Colonic mucosa (tissue), 4 donors: ENCODE data around the gene PAIP2B. TPM values are rescaled to one million over a fixed set of nuclear protein-coding genes. Genes with fewer than 3 reads are reported as not detected.
"Not testable (repeated sequence)": the region's sequence is repeated elsewhere in the genome, so short reads cannot be mapped to it uniquely, and the experiment has no call there.

Source experiments
- DNase-seq: peaks from one replicate; pipeline ENCODE4 v3.0.0-alpha.2; 2020
- H3K27ac ChIP-seq: fragments of 200-600 bp; one replicate; pipeline ENCODE4 v1.8.0; 2021
- H3K27me3 ChIP-seq: fragments of 200-600 bp; one replicate; pipeline ENCODE4 v1.8.0; 2021
- H3K36me3 ChIP-seq: fragments of 200-600 bp; one replicate; pipeline ENCODE4 v1.8.0; 2021
- H3K4me1 ChIP-seq: fragments of 200-600 bp; one replicate; pipeline ENCODE4 v1.8.0; 2021; ENCODE audit warnings: mild to moderate bottlenecking
- H3K4me3 ChIP-seq: fragments of 200-600 bp; one replicate; pipeline ENCODE4 v1.8.0; 2021
- H3K9ac ChIP-seq, 2 donors: one replicate each; pipeline ENCODE4 v1.7.0; 2013; ENCODE audit warnings: control low read depth in 2 of 2, low read depth in 2 of 2, low read length in 2 of 2
- H3K9me3 ChIP-seq: fragments of 200-600 bp; one replicate; pipeline ENCODE4 v1.8.0; 2021
- intact Hi-C: fragments of 100-400 bp; cut with DNase I; formaldehyde crosslinking; loops from one replicate; pipeline ENCODE4 v1.14.1; 2022
- total RNA-seq, 2 donors: library from RNA; stranded (reverse); fragmentation: NEBNext Ultra II Directional in 1 of 2; extraction: Animal tissue kit (Norgen Biotek cat#: 25700) in 1 of 2; gene quantifications; one replicate each; pipeline ENCODE4 v1.2.1, GENCODE V29; 2021
- TF ChIP-seq, protein P1 (sequence below): fragments of 200-600 bp; IDR thresholded peaks from one replicate; pipeline ENCODE4 v1.8.0; 2022; ENCODE audit warnings: antibody characterized with exemption, mild to moderate bottlenecking
- donor health status: healthy.
- donor health status: DM: no; HTN: no; CAD: no.
- donor health status: DM: no; HTN: no; CAD: no.

The PAIP2B gene
- total RNA-seq, 2 donors from 2014 or later, result 7.1 to 8.0 TPM

DNA sequence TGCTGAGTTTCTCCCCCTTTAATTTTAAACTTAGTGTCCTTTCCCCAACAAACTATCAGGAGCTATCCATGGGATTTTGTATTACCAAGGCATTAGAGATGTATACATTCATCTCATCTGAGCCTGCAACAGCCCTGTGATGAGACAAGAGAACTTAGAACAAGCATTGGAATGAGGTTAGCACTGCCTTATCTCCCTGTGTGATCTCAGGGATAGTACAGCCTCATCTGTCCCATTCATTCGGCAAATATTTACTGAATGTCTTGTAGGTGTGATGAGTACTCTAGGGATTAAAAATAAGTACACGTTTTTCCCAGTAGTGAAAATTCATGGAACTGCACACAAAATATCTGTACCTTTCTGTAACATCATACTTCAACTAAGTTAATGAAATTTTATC, 45.6 kb downstream of the PAIP2B start:
- TF ChIP-seq, protein P1, sequence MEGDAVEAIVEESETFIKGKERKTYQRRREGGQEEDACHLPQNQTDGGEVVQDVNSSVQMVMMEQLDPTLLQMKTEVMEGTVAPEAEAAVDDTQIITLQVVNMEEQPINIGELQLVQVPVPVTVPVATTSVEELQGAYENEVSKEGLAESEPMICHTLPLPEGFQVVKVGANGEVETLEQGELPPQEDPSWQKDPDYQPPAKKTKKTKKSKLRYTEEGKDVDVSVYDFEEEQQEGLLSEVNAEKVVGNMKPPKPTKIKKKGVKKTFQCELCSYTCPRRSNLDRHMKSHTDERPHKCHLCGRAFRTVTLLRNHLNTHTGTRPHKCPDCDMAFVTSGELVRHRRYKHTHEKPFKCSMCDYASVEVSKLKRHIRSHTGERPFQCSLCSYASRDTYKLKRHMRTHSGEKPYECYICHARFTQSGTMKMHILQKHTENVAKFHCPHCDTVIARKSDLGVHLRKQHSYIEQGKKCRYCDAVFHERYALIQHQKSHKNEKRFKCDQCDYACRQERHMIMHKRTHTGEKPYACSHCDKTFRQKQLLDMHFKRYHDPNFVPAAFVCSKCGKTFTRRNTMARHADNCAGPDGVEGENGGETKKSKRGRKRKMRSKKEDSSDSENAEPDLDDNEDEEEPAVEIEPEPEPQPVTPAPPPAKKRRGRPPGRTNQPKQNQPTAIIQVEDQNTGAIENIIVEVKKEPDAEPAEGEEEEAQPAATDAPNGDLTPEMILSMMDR, result no peak
- Histone ChIP-seq H3K36me3 (no peaks in the 10 kb centered on the region), H3K9ac (no peak overlapping the region), H3K9me3 (no peaks in the 10 kb centered on the region), H3K4me1 (no peaks in the 10 kb centered on the region), H3K27me3 (no peaks in the 10 kb centered on the region), H3K4me3 (no peak overlapping the region), H3K27ac (no peak overlapping the region)
- intact Hi-C loops, result no loop called here
- DNase-seq, result no peak

DNA sequence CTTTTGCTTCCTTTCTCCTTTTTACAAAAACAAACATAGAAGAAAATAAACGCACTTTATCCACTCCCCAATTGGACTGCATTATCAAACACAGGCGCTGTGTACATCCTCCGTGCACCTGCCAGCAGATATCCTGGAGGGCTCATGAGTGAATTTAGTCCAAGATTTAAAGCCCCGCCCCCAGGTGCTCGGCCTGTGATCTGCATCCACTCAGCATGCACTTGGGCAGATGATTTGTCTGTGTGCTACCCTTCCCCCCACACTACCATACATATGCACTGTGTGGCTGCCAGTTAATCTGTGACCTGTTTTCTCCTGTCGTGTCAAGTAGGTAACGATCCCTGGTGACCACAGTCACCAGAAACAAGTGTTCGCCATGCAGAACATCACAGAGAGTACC, 48.1 kb downstream of the PAIP2B start:
- H3K9ac ChIP-seq, H3K27me3 ChIP-seq, DNase-seq, H3K36me3 ChIP-seq, H3K4me3 ChIP-seq, intact Hi-C loops, H3K4me1 ChIP-seq, H3K9me3 ChIP-seq, H3K27ac ChIP-seq: not testable (repeated sequence)

DNA sequence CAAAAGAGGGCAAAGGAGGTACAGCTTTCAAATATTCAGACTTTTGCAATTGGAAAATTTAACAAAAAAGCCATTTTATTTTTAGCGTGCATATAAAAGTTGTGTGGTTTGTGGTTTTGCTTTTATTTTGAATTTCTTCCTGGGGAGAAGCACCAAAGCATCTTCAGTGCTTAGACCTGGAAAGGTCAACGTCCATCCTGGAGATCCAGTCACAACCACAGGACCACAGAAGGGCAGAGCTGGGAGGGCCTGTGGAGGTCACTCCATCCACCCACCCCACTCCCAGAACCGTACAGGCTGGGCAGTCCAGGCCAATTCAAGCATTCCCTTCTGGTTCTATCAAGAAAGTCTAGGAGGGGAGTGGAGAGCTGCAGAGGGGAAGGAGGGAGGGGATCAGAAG, 52.7 kb downstream of the PAIP2B start:
- intact Hi-C loops, result no loop called here
- no peaks in the 10 kb centered on the region for H3K36me3 ChIP-seq
- H3K4me1 ChIP-seq, result no peaks in the 10 kb centered on the region
- TF ChIP-seq, protein P1, result no peak
- H3K4me3 ChIP-seq, result no peak overlapping the region
- H3K9ac ChIP-seq, result no peak overlapping the region
- no peaks in the 10 kb centered on the region for H3K27me3 ChIP-seq
- no peak overlapping the region for H3K27ac ChIP-seq
- no peaks in the 10 kb centered on the region for H3K9me3 ChIP-seq
- no peak for DNase-seq

DNA sequence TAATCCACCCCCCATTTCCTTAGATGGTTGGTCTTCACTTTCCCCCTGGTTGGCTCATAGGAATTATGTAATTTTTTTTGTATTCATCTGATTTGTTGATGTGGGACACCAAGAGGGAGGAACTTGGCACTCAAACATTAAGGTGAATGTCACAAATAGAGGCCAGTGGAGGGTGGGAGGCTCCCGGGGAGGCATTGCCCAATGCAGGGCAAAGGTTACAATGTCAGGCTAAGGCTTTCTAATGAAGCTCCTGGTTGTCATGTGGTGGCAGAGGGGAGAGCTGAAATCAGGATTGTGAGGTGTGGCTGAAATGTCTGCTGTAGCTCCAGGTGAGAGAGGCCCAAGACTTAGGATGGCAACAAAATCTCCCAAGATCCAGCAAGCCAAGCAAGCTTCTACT, 53.8 kb downstream of the PAIP2B start:
- TF ChIP-seq, protein P1, result no peak

DNA sequence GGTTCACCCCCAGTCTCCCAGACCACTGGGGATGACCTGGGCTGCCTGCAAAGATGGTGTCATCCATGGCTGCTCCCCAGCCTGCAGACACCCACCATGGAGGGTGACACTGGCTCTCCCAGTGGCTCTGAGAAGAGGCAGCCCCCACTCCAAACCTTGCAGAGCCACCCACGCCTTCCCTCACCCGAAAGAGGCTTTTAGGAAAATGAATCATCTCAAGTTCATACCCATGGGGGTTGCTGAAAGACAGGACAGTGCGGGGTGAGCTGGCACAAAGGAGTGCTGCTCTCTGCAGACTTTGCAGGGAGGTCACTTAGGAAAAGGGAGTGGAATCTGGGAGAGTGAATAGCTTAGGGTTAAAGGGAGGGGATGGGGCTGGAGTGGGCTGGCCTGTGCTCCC, 60.1 kb downstream of the PAIP2B start:
- TF ChIP-seq, protein P1, result no peak
- no peak for DNase-seq
- H3K4me3 ChIP-seq, result no peak overlapping the region

More for the DNA sequence above, 53.8 kb downstream of the PAIP2B start:
- Histone ChIP-seq H3K4me1 (no peaks in the 10 kb centered on the region), H3K36me3 (no peaks in the 10 kb centered on the region), H3K27me3 (no peaks in the 10 kb centered on the region), H3K27ac (no peak overlapping the region), H3K9me3 (no peaks in the 10 kb centered on the region), H3K9ac (no peak overlapping the region), H3K4me3 (no peak overlapping the region)
- intact Hi-C loops, result no loop called here
- DNase-seq, result no peak

DNA sequence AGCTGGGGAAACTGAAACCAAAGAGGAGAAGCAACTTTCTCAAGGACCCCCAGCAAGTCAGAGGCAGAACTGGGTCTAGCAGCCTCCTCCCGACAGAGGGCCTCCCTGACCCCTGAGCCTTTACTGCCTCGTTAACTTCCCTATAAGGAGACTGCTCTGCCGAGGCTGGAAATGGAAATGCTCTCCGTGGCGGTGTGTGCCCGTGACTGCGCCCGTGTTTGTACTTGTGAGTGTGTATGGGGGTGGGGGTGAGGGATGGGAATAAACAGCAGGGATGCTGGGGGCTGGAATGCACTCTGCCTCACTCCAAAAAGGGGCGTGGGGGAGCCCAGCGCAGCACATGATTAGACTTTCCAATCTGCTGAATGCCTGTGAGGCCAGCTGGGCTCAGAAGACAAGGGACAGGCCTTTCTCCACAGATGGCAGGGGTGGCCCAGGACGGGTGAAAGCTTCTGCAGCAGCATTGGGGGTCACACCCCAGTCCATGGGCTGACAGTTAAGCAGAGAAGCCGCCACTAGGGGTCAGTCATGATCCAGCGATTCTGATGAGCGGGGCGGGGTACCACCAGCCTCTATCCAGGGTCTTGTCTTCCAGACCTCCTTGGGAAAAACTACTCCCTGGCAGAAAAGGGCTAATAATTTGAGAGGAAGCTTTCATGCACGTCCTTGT, 69.6 kb downstream of the PAIP2B start:
- no peak overlapping the region for H3K27ac ChIP-seq

More for the DNA sequence above, 60.1 kb downstream of the PAIP2B start:
- Histone ChIP-seq H3K9ac (no peak overlapping the region), H3K27me3 (no peaks in the 10 kb centered on the region), H3K4me1 (no peaks in the 10 kb centered on the region), H3K27ac (no peak overlapping the region), H3K9me3 (no peaks in the 10 kb centered on the region), H3K36me3 (no peaks in the 10 kb centered on the region)
- intact Hi-C loops, result no loop called here

More for the DNA sequence above, 69.6 kb downstream of the PAIP2B start:
- H3K4me3 ChIP-seq, result no peak overlapping the region
- DNase-seq, result peak; percentile 56
- no peaks in the 10 kb centered on the region for H3K9me3 ChIP-seq
- H3K4me1 ChIP-seq, result no peaks in the 10 kb centered on the region
- no peaks in the 10 kb centered on the region for H3K36me3 ChIP-seq
- TF ChIP-seq, protein P1, result peak; percentile 45
- H3K9ac ChIP-seq, result peak overlapping the region in 1 of 2 donors; percentile 3
- no peaks in the 10 kb centered on the region for H3K27me3 ChIP-seq
- intact Hi-C loops, result no loop called here
